Skin of body (tissue), 2 donors: ENCODE results near the gene AOAH. TPM values are rescaled to one million over a fixed set of nuclear protein-coding genes. Genes with fewer than 3 reads are reported as not detected.

Experiments
- DNase-seq: peaks from one replicate; lab custom pipeline; 2025; lab: John Stamatoyannopoulos, UW
- total RNA-seq: library from RNA; depleted of rRNA; stranded (reverse); fragments of >200 nt; gene quantifications from one replicate; pipeline ENCODE4 v1.2.3, GENCODE V29; 2014

Gene AOAH
- total RNA-seq, 1 donor from 2014 or later, result 5.8 TPM

DNA sequence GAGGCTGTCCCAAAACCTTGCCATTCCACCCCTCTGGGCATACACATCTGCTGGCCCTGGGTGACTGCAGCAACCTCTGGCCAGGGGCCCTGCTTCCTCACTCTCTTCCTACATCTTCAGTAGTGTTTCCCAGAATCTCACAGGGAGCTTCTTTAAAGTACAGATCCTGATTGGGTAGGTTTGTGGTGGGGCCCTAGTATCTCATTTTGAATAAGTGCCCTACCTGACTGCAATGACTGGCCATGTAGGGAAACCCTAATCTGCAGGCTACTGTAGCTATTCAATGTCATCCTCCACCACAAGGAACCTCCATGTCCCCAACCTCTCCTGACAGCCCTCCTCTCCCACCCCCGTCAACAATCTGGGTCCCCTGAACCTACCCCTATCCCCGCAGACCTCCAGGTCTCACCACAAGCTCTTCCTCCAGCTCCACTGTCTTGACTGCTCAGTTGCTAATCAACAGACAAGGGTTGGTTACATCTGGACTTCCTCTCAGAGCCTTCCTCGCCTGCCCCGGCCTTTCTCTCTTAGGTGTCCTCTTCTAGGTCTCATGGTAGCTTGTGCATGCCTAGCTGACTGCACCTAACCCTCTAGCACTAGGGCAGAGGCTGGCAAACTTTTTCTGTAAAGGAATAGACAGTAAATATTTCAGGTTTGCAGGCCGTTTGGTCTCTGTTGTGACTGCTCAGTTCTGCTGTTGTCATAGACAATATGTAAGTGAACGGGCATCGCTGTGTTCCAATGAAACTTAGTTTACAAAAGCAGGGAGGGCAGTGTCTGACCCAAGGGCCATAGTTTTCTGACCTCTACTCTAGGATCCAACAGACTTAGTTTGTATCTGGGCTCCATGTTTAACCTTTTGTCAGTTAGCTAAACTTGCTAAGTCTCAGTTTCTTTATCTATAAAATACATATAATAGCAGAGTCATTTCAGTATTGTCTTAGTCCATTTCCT lies 121.1 kb downstream of the AOAH start:
- DNase-seq, result no peak

DNA sequence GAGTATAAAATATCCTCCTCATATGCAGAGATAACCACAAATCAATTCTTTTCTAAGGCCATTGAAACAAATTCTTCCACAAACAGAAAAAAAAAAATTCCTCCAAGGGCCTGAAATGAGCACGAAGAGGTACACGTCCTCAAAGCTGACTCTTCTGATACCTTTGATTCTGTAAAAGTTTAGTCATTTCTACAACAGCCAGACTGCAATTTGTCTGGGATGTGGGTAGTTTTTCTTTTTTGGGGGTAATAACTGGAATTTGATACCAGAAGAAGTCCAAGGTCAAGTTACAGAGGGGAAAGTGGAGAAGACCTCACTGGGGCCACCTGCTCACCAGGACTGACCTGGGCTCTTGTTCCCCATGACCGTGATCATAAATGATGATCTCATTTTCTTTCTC lies 121.8 kb downstream of the AOAH start:
- no peak for DNase-seq

- DNase-seq, result no peak
These were observed 122.7 kb downstream of the AOAH start for GRCh38 chr7:36601601-36602000.

DNA sequence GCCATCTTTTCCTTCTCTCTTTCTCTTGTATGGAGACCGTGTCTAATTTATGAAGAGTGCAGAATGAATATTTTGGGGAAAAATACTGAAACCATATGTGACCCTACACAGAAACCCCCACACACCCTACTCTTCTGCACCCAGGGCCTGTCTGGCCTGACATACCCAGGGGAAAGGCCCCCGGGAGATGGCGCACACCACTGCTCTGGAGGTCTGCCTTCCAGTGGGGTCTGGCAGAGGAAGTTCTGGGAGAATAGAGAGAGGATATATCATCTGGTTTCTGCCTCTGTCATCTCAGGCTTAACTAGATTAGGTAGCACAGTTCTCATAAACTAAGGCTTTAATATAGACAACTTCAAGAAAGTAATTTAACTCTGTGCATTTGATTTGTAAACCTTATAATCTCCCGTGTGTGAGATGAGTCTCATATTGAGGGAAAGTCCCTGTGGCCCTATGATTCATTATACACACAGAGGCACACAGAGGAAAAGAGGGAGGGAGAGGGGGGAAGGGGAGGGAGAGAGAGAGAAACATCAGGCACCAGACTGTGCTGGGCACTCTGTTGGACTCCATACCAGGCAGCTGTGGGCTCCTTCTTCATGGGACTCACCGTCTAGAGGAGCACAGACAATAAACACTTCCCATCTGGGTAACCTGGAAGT lies 123.3 kb downstream of the AOAH start:
- no peak for DNase-seq

DNA sequence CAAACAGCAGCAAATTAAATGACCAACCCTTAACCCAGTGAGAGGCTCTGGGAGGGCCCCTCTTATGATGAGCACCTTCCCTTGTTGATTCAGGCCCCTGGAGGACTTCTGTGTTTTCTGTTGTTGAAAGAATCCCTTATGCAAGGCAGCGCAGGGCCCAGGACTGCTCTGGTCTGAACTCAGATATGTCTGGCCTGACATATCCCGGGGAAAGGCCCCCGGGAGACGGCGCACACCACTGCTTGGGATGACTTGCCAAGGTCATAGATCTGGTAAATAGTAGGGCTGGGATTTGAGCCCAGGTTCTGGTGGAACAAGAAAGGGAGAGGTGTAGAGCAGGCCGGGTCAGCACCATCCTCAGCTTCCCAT lies 124.0 kb downstream of the AOAH start:
- DNase-seq, result no peak

DNA sequence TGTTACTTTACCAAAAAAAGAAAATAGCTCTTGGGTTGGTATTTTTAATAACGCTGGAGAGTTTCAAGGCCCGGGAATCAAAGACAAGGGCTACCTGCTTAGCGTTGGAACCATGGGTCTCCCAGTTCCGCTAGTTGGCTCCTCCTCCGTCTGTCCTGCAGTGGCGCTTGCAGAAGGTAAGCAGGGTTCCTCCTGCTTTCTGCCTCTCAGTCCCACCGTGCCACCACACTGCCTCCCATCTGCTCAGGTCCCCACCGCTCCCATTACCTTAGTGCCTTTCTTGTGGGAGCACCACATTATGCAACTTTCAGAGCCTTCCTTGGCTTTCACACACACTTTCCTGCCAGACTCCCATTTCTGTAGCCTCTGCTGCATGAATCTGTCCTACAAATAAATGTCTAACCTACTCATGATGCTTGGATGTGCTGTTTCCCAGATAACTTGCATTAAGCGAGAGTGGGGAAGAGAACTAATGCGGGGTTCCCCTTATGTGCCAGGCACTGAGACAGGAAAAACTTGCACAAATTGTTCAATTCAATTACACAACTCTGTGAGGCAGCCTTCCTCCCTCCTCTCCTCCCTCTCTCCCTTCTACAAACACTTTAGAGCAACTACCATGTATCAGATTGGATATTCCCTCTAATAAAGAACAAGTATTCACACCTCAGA lies 124.5 kb downstream of the AOAH start:
- DNase-seq, result no peak

GRCh38 chr7:36598054-36598674 lies 126.1 kb downstream of the AOAH start:
- no peak for DNase-seq

GRCh38 chr7:36597090-36597773 lies 127.1 kb downstream of the AOAH start:
- DNase-seq, result no peak

GRCh38 chr7:36594445-36594844 lies 129.8 kb downstream of the AOAH start:
- DNase-seq, result no peak

DNA sequence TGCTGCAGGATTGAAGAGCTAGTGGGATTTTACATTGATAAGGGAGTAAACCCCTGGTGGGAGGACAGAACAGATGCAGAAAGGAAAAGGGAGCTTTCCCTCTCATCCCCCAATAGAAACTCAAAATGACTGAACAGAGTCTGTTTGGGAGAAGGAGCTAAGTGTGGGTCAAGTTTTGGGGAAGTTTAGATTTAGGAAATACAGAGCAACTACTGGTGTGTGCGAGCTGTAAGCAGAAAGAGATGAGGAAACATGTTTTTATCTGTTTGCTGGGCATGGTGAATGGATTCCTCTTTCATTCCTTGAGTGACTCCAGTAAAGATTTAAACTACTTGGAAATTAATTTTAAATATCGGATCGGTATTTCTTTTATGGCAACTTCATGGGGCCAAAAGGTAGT lies 132.7 kb downstream of the AOAH start:
- no peak for DNase-seq

- DNase-seq, result no peak
These were observed 134.9 kb downstream of the AOAH start for GRCh38 chr7:36589391-36589790.

GRCh38 chr7:36583318-36583717 lies 141.0 kb downstream of the AOAH start:
- no peak for DNase-seq

DNA sequence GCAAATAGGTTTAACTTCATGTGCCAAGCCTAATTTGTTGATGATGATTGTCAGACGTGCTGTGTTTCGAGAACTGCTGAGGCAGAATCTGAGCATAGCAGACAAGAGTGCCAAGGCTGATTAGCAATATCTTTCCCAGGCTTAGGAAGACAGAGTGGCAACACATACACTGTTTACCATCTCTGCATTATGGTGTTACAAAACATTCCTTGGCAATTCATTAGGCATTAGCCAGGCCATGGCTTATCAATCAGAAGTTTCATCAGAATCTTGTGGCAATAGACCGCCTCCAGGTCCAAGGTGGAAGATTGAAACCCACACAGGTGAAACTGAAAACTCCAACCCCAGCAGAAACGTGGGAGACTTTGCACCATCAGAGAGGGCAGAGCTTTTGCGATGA lies 148.5 kb downstream of the AOAH start:
- no peak for DNase-seq

GRCh38 chr7:36573066-36573465 lies 151.2 kb downstream of the AOAH start:
- no peak for DNase-seq

DNA sequence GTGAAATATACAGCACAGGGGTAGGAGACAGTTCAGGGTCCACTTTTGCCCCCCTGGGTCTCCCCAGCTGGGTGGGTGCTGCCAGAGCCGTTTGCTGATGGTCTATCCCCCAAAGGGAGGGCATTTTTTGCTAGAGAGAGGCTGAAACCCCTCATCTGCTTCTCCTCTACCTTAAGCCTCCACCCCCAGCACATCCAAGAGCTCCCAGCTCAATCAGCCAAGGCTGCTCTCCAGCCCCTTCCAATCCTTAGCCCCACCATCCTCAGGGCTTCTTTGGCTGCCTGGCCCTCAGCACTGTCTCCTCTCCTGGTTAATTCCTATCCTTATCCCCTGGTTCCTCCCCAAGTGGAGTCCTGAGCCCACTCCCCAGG lies 153.1 kb downstream of the AOAH start:
- DNase-seq, result no peak

GRCh38 chr7:36570528-36571189 lies 153.6 kb downstream of the AOAH start:
- no peak for DNase-seq

- no peak for DNase-seq
These were observed 155.8 kb downstream of the AOAH start for GRCh38 chr7:36568452-36568849.

GRCh38 chr7:36567699-36568451 lies 156.4 kb downstream of the AOAH start:
- DNase-seq, result no peak

DNA sequence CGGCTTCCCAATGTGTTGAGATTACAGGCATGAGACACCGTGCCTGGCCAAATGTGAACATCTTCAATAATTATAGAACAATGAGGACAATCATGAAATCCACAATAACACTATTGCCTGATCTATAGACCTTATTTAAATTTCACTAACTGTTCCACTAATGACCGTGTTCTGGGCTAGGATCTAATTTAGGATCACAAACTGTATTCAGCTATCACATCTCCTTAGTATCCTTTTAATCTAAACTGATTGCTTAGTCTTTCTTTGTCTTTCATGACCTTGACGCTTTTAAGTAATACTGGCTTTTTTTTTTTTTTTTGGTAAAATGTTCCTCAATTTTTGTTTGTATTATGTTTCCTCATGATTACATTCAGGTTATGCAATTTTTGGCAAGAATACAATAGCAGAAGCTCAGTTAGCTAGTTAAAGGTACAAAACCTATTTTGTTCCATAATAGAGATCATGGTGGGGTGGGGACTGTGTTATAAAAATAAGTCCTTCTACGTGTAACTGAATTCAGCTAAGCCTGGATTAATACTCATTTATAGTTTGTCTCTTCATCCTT lies 158.4 kb downstream of the AOAH start:
- DNase-seq, result no peak

GRCh38 chr7:36564489-36564888 lies 159.8 kb downstream of the AOAH start:
- no peak for DNase-seq
